HG03064 (cell line): ENCODE measurements around the gene GYS1.

Experiments
- ATAC-seq: cut with Tn5 transposase; IDR thresholded peaks from one replicate; pipeline ENCODE4 v1.9.1; 2021; ENCODE audit warnings: low read depth; ENCODE audit not compliant: unreplicated experiment

GYS1 gene

GRCh38 chr19:48991011-48991609 is 2.0 kb downstream of the GYS1 start:
- no peak for ATAC-seq

GRCh38 chr19:48990400-48990799 is 2.7 kb downstream of the GYS1 start:
- no peak for ATAC-seq

GRCh38 chr19:48989701-48990291 is 3.3 kb downstream of the GYS1 start:
- no peak for ATAC-seq

- ATAC-seq = no peak
Observed at GRCh38 chr19:48988860-48989259, 4.2 kb downstream of the GYS1 start.

- ATAC-seq = no peak
Observed at GRCh38 chr19:48988286-48988685, 4.8 kb downstream of the GYS1 start.

- no peak for ATAC-seq
Observed at GRCh38 chr19:48987323-48987722, 5.8 kb downstream of the GYS1 start.

GRCh38 chr19:48986211-48986610 is 6.9 kb downstream of the GYS1 start:
- no peak for ATAC-seq

GRCh38 chr19:48985711-48986110 is 7.4 kb downstream of the GYS1 start:
- no peak for ATAC-seq

- no peak for ATAC-seq
Observed at GRCh38 chr19:48982280-48982679, 10.8 kb downstream of the GYS1 start.

GRCh38 chr19:48977061-48977460 is 16.0 kb downstream of the GYS1 start:
- ATAC-seq = no peak

GRCh38 chr19:48975947-48976847 is 16.9 kb downstream of the GYS1 start:
- no peak for ATAC-seq

GRCh38 chr19:48970923-48971395 is 22.1 kb downstream of the GYS1 start:
- no peak for ATAC-seq

GRCh38 chr19:48970139-48970766 is 22.9 kb downstream of the GYS1 start:
- no peak for ATAC-seq

- ATAC-seq = no peak
Observed at GRCh38 chr19:48969276-48970138, 23.6 kb downstream of the GYS1 start.

- no peak for ATAC-seq
Observed at GRCh38 chr19:48968813-48969218, 24.3 kb downstream of the GYS1 start.

- ATAC-seq = no peak
Observed at GRCh38 chr19:48968179-48968661, 24.9 kb downstream of the GYS1 start.

- ATAC-seq = no peak
Observed at GRCh38 chr19:48967346-48968178, 25.5 kb downstream of the GYS1 start.

- ATAC-seq = no peak
Observed at GRCh38 chr19:48966541-48967345, 26.4 kb downstream of the GYS1 start.
